OCI-LY7 (cell line): ENCODE measurements around the gene MAN2B1. TPM values are rescaled to one million over a fixed set of nuclear protein-coding genes. Genes with fewer than 3 reads are reported as not detected.
"Not testable (repeated sequence)": the region's sequence is repeated elsewhere in the genome, so short reads cannot be mapped to it uniquely, and the experiment has no call there.

Experiments used
- BruUV-seq: library from RNA; stranded (reverse); fragments of 400-500 nt; replicated peaks from 2 replicates; lab custom pipeline; 2021; lab: Mats Ljungman, UMichigan
- CTCF ChIA-PET: fragments of 300-600 bp; sonication (Branson Sonifier 250); formaldehyde crosslinking; loops from one replicate; lab custom pipeline; 2022; ENCODE audit warnings: antibody characterized with exemption; ENCODE audit not compliant: unreplicated experiment; lab: Charles Lee
- POLR2A ChIA-PET: fragments of 300-600 bp; sonication (Branson Sonifier 250); formaldehyde crosslinking; loops from one replicate; lab custom pipeline; 2022; ENCODE audit warnings: antibody characterized with exemption; lab: Charles Lee
- DNase-seq: peaks from one replicate; pipeline ENCODE4 v3.0.0-alpha.2; 2015; ENCODE audit warnings: low spot score
- H2AFZ ChIP-seq: fragments of 200-600 bp; sonication (generic), shearing (Covaris generic); 2 replicates; pipeline ENCODE4 v1.6.1; 2014; ENCODE audit warnings: mild to moderate bottlenecking, antibody characterized with exemption, low read length, moderate library complexity
- H3K27ac ChIP-seq: fragments of 200-600 bp; sonication (generic); 2 replicates; pipeline ENCODE4 v1.5.1; 2014; ENCODE audit warnings: mixed run types, low read depth, mild to moderate bottlenecking, moderate library complexity, low read length, inconsistent platforms; ENCODE audit not compliant: poor library complexity, severe bottlenecking
- H3K36me3 ChIP-seq: fragments of 200-600 bp; sonication (generic); 2 replicates; pipeline ENCODE4 v1.6.1; 2014; ENCODE audit warnings: mild to moderate bottlenecking, antibody characterized with exemption, low read length, moderate library complexity, mixed read lengths; ENCODE audit not compliant: insufficient read depth
- H3K4me1 ChIP-seq: fragments of 200-600 bp; sonication (generic); 2 replicates; pipeline ENCODE4 v1.5.1; 2014; ENCODE audit warnings: mild to moderate bottlenecking, low read length; ENCODE audit not compliant: insufficient read depth, poor library complexity, severe bottlenecking
- H3K4me2 ChIP-seq: fragments of 200-600 bp; sonication (generic); 2 replicates; pipeline ENCODE4 v1.6.1; 2014; ENCODE audit warnings: mild to moderate bottlenecking, low read length
- H3K4me3 ChIP-seq: fragments of 200-600 bp; sonication (generic); 2 replicates; pipeline ENCODE4 v1.5.1; 2014; ENCODE audit warnings: mild to moderate bottlenecking, low read depth, low read length; ENCODE audit not compliant: poor library complexity, severe bottlenecking
- H3K79me2 ChIP-seq: fragments of 200-600 bp; sonication (generic); 2 replicates; pipeline ENCODE4 v1.6.1; 2016; ENCODE audit warnings: low read depth, mild to moderate bottlenecking, low read length, moderate library complexity, mixed read lengths; ENCODE audit not compliant: insufficient read depth
- H3K9me2 ChIP-seq: fragments of 200-600 bp; sonication (generic); 2 replicates; pipeline ENCODE4 v1.6.1; 2016; ENCODE audit warnings: mild to moderate bottlenecking, low read length, mixed read lengths; ENCODE audit not compliant: insufficient read depth
- H3K9me3 ChIP-seq: fragments of 200-600 bp; sonication (generic); 2 replicates; pipeline ENCODE4 v1.6.1; 2014; ENCODE audit warnings: mild to moderate bottlenecking, mixed run types, low read length, mixed read lengths
- H4K20me1 ChIP-seq: fragments of 200-600 bp; sonication (generic); 2 replicates; pipeline ENCODE4 v1.6.1; 2014; ENCODE audit warnings: mild to moderate bottlenecking, antibody characterized with exemption, low read length, moderate library complexity, mixed read lengths; ENCODE audit not compliant: insufficient read depth
- EZH2phosphoT487 ChIP-seq: fragments of 200-600 bp; sonication (generic); IDR thresholded peaks from 2 replicates; pipeline ENCODE4 v1.6.1; 2018; ENCODE audit warnings: low read depth, borderline replicate concordance, mild to moderate bottlenecking, mixed run types, antibody characterized with exemption, low read length, moderate library complexity, mixed read lengths
- intact Hi-C: fragments of 100-400 bp; cut with micrococcal nuclease; formaldehyde crosslinking; loops from one replicate; pipeline ENCODE4 v1.10.0; 2022; ENCODE audit not compliant: unreplicated experiment
- total RNA-seq, 2 experiments: library from RNA; depleted of rRNA in 1 of 2; stranded (reverse); fragments of >200 nt in 1 of 2; shearing (Covaris generic) in 1 of 2; gene quantifications; 2 replicates each; pipeline ENCODE4 v1.2.3, GENCODE V29; 2014 to 2022
- TF ChIP-seq, protein P1 (sequence below): fragments of 200-600 bp; sonication (generic); conservative IDR thresholded peaks from 2 replicates; pipeline ENCODE4 v1.5.1; 2014; ENCODE audit warnings: mild to moderate bottlenecking, antibody characterized with exemption, low read length, moderate library complexity, mixed read lengths

MAN2B1 gene
- total RNA-seq, 2 experiments from 2014 or later, result 29.1 to 88.7 TPM

DNA sequence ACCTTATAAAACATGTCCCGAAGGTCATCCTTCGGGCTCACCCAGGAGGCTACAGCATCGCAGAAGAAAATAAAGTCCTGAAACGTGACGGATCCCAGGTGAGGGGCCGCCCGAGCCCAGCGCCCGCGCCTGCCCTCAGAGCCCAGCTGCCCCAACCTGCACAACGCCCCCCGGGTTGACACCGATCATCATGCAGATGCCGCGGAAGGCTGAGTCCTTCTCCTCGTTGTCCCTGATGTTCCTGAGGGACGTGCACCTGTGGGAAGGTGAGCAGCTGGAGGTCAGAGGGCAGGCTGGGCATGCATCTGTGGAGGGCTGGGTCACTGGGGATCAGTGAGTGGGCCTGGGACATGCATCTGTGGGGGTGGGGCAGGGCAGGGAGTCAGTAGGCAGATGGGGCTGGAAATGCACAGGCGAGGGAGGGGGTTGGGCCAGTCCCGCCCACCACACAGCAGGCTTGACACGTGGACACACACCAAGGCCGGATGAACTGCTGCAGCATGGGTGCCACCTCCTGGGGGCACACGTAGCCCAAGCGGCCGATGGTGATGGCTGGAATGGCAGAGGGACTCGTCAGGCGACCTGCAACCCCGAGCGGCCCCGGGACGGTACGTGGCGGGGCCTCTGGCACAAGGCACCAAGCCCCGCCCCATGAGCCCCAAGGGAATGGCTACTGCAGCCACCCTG, 35.2 kb upstream of the MAN2B1 start:
- BruUV-seq, result no TSS peak
- POLR2A ChIA-PET, result no interaction called here
- Histone ChIP-seq H3K9me3 (no peaks in the 10 kb centered on the region), H4K20me1 (no peaks in the 10 kb centered on the region), H3K4me3 (no peak overlapping the region), H2AFZ (no peak overlapping the region), H3K79me2 (no peaks in the 10 kb centered on the region), H3K27ac (no peak overlapping the region), H3K36me3 (peaks cover 90% of the 10 kb centered on the region), H3K4me2 (no peak overlapping the region), H3K4me1 (peaks cover 12% of the 10 kb centered on the region), H3K9me2 (no peaks in the 10 kb centered on the region)
- TF ChIP-seq, protein P1, sequence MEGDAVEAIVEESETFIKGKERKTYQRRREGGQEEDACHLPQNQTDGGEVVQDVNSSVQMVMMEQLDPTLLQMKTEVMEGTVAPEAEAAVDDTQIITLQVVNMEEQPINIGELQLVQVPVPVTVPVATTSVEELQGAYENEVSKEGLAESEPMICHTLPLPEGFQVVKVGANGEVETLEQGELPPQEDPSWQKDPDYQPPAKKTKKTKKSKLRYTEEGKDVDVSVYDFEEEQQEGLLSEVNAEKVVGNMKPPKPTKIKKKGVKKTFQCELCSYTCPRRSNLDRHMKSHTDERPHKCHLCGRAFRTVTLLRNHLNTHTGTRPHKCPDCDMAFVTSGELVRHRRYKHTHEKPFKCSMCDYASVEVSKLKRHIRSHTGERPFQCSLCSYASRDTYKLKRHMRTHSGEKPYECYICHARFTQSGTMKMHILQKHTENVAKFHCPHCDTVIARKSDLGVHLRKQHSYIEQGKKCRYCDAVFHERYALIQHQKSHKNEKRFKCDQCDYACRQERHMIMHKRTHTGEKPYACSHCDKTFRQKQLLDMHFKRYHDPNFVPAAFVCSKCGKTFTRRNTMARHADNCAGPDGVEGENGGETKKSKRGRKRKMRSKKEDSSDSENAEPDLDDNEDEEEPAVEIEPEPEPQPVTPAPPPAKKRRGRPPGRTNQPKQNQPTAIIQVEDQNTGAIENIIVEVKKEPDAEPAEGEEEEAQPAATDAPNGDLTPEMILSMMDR, result no peak
- no peak for TF ChIP-seq EZH2phosphoT487
- CTCF ChIA-PET, result no interaction called here
- DNase-seq, result no peak
- intact Hi-C loops, result no loop called here

DNA sequence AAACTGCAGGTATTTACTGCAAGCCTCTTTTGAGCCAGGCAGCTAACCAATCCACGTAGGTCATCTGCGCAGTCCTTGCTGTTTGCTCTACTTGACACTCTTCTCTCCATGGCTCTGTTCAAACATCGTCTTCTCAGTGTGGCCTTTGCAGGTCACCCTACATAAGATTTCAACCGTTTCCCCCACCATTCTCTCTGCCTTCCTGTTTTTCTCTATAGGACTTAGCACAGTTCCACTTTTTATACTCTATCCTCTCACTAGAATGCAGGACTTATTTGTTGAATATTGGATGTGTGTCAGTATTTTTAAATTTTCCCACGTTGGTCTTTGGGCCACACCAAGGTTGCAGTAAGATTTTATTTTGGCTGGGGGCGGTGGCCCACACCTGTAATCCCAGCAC, 31.6 kb upstream of the MAN2B1 start:
- no peak for TF ChIP-seq EZH2phosphoT487
- TF ChIP-seq, protein P1, result no peak
- Histone ChIP-seq H3K4me3 (no peak overlapping the region), H3K27ac (no peak overlapping the region), H3K4me1 (peaks cover 13% of the 10 kb centered on the region), H4K20me1 (no peaks in the 10 kb centered on the region), H3K4me2 (no peak overlapping the region), H3K9me2 (no peaks in the 10 kb centered on the region), H3K79me2 (no peaks in the 10 kb centered on the region), H3K9me3 (no peaks in the 10 kb centered on the region), H3K36me3 (peaks cover 55% of the 10 kb centered on the region), H2AFZ (no peak overlapping the region)
- intact Hi-C loops, result no loop called here
- CTCF ChIA-PET, result no interaction called here
- POLR2A ChIA-PET, result no interaction called here
- no peak for DNase-seq
- BruUV-seq, result no TSS peak

DNA sequence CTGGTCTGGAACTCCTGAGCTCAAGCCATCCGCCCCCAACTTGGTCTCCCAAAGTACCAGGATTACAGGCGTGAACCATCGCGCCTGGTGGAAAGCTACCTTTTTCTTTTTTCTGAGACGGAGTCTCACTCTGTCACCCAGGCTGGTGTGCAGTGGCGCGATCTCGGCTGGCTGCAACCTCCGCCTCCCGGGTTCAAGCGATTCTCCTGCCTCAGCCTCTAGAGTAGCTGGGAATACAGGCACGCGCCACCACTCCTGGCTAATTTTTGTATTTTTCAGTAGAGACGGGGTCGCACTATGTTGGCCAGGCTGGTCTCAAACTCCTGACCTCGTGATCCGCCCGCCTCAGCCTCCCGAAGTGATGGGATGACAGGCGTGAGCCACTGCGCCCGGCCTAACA, 30.9 kb upstream of the MAN2B1 start:
- intact Hi-C loops, H4K20me1 ChIP-seq, CTCF ChIA-PET, H3K9me3 ChIP-seq, BruUV-seq, H2AFZ ChIP-seq, DNase-seq, H3K9me2 ChIP-seq, H3K79me2 ChIP-seq: not testable (repeated sequence)
- peaks cover 13% of the 10 kb centered on the region for H3K4me1 ChIP-seq
- POLR2A ChIA-PET, result interaction anchor here (0.7 to 1.9 kb wide), 2 partner anchors 16 to 25 kb away, joined by 3 to 5 read pairs; partner anchors contain the start of gene DHPS
- H3K4me2 ChIP-seq, result peak overlapping the region; percentile 88
- peak overlapping the region; percentile 87 for H3K27ac ChIP-seq
- H3K36me3 ChIP-seq, result peaks cover 51% of the 10 kb centered on the region
- peak overlapping the region; percentile 87 for H3K4me3 ChIP-seq
